GM18508 (cell line): ENCODE data around the gene FCHO1.
"Not testable (repeated sequence)": the region's sequence is repeated elsewhere in the genome, so short reads cannot be mapped to it uniquely, and the experiment has no call there.

ENCODE experiments used
- ATAC-seq: cut with Tn5 transposase; IDR thresholded peaks from one replicate; pipeline ENCODE4 v1.9.1; 2021; ENCODE audit warnings: moderate number of reproducible peaks; ENCODE audit not compliant: insufficient read depth, unreplicated experiment

Gene FCHO1

GRCh38 chr19:17758515-17758914 is 7.2 kb downstream of the FCHO1 start:
- ATAC-seq: no peak

- no peak for ATAC-seq
These were observed 9.9 kb downstream of the FCHO1 start for GRCh38 chr19:17761148-17761547.

- ATAC-seq: no peak
These were observed 11.4 kb downstream of the FCHO1 start for GRCh38 chr19:17762505-17763229.

- ATAC-seq: no peak
These were observed 13.1 kb downstream of the FCHO1 start for GRCh38 chr19:17764348-17764747.

GRCh38 chr19:17765069-17765618 is 13.9 kb downstream of the FCHO1 start:
- ATAC-seq: no peak

DNA sequence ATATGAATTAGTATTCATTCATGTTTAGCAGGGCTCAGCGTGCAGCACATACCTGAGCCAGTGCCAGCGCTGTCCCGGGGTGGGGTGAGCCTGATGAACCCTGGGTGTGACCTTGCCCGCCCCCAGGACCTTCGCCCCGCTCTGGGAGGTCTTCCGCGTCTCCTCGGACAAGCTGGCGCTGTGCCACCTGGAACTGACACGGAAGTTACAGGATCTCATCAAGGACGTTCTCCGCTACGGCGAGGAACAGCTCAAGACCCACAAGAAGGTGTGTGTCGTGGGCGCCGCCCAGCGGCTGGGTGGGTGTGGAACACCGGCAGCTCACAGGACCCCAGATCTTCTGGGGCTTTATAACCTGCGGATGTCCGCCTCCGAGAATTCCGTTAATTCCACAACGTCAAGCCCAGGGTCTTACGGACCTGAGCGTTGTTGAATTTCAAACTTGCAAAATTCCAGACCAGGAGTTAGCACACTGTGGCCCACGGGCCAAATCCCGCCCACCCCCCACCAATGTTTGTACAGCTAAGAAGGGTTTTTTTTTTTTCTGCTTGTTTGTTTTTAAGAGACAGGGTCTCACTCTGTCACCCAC is 15.4 kb downstream of the FCHO1 start:
- ATAC-seq: no peak

DNA sequence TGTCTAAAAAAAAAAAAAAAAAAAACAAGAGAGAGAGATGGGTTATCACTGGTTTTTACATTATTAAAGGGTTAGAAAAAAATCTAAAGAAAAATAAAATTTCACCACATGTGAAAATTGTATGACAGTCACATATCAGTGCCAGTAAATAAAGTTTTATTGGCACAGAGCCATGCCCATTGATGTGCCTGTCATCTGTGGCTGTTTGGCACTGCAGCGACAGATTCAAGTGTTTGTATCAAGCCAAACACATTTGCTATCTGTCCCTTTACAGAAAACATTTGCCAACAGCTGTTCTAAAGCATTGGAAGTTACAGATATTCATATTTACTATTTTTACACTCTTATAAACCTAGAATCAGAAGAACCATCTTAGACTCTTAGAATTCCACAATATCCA is 16.3 kb downstream of the FCHO1 start:
- ATAC-seq: no peak

DNA sequence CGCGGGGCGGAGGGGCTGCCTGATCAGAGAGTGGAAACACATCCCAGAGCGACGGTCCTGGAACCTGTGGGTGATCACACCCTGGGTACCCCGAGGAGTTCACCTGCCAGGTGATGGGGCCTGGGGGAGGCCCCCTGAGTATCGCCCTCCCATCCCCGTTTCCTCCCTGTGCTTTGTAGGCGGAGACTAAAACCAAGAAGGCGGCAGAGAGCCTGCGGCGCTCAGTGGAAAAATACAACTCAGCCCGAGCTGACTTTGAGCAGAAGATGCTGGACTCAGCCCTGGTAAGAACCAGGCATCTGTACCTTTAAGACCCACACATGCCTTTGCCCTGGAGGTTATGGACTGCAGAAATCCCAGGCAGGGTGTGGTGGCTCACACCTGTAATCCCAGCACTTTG is 19.3 kb downstream of the FCHO1 start:
- no peak for ATAC-seq

GRCh38 chr19:17772172-17772571 is 20.9 kb downstream of the FCHO1 start:
- ATAC-seq: no peak

DNA sequence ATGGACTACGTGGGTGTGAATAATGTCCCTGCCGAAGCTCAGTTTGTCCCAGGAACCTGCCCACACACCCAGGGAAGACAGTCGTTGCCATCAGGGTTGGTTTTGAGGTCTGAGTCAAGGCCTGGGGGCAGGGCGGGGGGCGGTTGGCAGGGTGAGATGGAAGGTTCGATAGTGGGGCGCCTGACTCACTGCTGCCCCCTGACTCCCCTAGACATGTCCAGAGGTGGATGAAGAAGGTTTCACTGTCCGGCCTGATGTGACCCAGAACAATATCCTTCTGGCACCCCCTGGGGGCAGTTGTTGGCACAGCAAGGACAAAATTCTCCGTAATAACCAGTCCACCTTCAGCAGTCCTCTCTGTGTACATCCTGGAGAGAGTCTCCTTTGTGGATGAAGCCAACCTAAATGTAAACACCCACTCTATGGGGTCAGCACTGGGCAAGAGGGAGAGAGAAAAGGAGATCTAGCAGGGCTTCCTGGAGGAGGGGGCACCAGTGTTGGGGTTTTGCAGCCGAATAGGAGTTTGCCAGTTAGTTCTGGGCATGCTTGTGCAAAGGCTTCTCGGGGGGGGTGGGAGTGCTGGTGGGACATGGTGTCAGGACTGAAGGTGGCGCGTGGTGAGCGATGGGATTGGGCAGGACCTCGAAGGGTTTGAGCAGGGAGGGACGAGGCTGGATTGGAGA is 24.1 kb downstream of the FCHO1 start:
- ATAC-seq: no peak

DNA sequence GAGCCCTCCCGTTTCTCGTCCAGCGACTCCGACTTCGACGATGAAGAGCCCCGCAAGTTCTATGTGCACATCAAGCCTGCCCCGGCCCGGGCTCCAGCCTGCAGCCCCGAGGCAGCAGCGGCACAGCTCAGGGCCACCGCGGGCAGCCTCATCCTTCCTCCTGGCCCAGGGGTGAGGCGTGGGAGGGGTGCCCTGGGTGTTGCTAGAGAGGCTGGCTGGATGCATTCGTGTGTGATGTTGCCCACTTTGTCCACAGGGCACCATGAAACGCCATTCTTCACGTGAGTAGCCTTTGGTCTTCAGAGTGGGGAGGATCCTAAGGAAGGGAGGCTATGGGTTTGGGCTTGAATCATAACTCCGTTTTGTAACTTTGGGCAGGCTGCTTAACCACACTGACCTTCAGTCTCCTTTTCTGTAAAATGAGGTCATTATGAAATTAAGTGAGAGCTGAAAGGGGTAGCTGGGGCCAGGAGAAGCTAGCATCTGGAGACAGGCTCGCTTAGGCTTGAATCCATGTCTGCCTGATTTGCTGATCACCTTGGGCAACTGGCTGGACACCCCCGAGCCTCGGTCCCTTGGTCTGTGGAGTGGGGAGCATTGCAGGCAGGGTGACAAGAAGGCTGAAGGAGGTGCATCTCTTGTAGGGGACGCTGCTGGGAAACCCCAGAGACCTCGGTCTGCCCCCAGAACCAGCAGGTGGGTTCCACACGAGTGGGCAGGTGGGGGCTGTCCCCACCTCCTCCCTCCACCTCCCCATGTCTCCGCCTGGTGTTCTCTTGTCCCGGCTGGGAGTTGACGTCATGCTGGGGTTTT is 24.9 kb downstream of the FCHO1 start:
- ATAC-seq: peak; percentile 52

DNA sequence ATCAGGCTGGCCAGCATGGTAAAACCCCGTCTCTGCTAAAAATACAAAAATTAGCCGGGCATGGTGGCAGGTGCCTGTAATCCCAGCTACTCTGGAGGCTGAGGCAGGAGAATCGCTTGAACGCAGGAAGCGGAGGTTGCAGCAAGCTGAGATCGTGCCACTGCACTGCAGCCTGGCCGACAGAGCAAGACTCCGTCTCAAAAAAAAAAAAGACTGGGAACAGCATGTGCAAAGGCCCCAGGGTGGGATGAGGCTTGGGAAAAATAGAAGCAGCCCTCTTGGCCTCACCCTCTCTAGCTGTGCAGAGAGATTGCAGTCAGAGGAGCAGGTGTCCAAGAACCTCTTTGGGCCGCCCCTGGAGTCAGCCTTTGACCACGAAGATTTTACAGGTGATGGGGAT is 26.6 kb downstream of the FCHO1 start:
- not testable (repeated sequence) for ATAC-seq

DNA sequence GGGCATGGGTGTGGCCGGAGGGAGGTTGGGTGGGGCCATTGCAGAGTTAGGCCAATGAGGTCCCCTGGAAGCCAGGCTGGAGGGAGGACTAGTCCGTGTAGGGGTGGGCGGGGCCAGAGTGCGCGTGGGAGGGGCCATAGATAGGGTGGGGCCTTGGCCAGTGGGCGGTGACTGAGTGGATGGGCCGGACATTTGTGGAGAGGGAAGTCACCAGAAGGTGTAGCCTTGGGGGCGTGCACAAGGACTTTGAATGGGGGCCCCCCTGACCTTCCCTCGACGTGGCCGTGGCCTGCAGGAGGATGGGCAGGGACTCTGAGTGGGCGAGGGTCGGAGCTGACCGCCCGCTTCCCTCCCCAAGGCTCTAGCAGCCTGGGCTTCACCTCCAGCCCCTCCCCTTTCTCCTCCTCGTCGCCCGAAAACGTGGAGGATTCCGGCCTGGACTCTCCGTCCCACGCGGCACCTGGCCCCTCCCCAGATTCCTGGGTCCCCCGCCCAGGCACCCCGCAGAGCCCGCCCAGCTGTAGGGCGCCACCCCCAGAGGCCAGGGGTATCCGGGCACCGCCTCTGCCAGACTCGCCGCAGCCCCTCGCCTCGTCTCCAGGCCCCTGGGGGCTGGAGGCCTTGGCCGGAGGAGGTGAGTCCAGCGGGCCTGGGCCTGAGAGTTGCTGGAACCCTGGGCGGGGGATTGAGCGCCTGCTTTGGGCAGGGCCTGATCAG is 27.1 kb downstream of the FCHO1 start:
- no peak for ATAC-seq

- no peak for ATAC-seq
These were observed 28.0 kb downstream of the FCHO1 start for GRCh38 chr19:17778968-17779929.

DNA sequence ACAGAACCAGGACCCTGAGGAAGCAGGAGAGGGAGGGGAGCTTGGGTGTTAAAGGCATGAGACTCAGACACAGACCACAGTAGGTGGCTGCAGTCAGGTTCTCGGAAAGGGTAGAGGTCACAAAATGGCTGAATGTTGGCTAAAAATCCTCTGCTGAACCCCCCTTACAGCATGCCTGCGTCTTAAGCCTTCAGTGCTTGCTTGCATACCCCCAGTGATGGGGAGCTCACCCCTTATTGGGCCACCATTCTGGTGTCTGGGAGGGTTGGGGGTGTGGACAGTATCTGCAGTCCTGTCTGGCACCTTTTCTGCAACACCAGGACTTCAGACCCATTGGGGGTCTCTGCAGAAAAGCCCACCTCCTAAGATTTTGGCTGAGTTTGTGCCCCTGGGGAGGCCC is 29.5 kb downstream of the FCHO1 start:
- ATAC-seq: no peak

GRCh38 chr19:17783721-17784120 is 32.4 kb downstream of the FCHO1 start:
- ATAC-seq: not testable (repeated sequence)

GRCh38 chr19:17784201-17785008 is 33.1 kb downstream of the FCHO1 start:
- ATAC-seq: no peak
